Kidney (tissue), 14 donors: ENCODE results near the gene GORASP1. TPM values are rescaled to one million over a fixed set of nuclear protein-coding genes. Genes with fewer than 3 reads are reported as not detected.

ENCODE experiments used
- DNase-seq, 5 donors: peaks; one replicate each; pipeline ENCODE4 v3.0.0-alpha.2; 2013 to 2020
- FAIRE-seq: peaks from 2 replicates; lab custom pipeline; 2012; peaks lifted over from hg19 to GRCh38; lab: Jason Lieb, UNC
- H3K27ac ChIP-seq, 2 donors: one replicate each; pipeline ENCODE4 v1.7.0; 2013; ENCODE audit warnings: low read depth in 2 of 2, low read length in 2 of 2, inconsistent platforms in 1 of 2
- H3K27me3 ChIP-seq: one replicate; pipeline ENCODE4 v1.7.1; 2013; ENCODE audit warnings: low read length, inconsistent platforms; ENCODE audit not compliant: control insufficient read depth, insufficient read depth
- H3K36me3 ChIP-seq, 3 donors: one replicate each; pipeline versions ENCODE4 v1.7.0 to v1.7.1; 2013; ENCODE audit warnings: low read length in 3 of 3, control low read depth in 1 of 3, inconsistent platforms in 1 of 3; ENCODE audit not compliant: insufficient read depth in 3 of 3, control insufficient read depth in 2 of 3
- H3K4me1 ChIP-seq, 3 donors: one replicate each; pipeline versions ENCODE4 v1.7.0 to v1.7.1; 2013; ENCODE audit warnings: low read length in 3 of 3, inconsistent platforms in 1 of 3, low read depth in 1 of 3; ENCODE audit not compliant: control insufficient read depth in 2 of 3, insufficient read depth in 2 of 3
- H3K4me3 ChIP-seq, 3 donors: one replicate each; pipeline versions ENCODE4 v1.7.0 to v1.8.1; 2013; ENCODE audit warnings: low read length in 3 of 3, control low read depth in 1 of 3, inconsistent platforms in 1 of 3
- H3K9ac ChIP-seq, 3 donors: one replicate each; pipeline versions ENCODE4 v1.7.0 to v1.7.1; 2013; ENCODE audit warnings: low read length in 3 of 3, control low read depth in 1 of 3, inconsistent platforms in 1 of 3
- H3K9me3 ChIP-seq, 3 donors: one replicate each; pipeline versions ENCODE4 v1.7.0 to v1.7.1; 2013; ENCODE audit warnings: low read length in 3 of 3, control low read depth in 1 of 3, inconsistent platforms in 1 of 3; ENCODE audit not compliant: control insufficient read depth in 2 of 3, insufficient read depth in 1 of 3
- CTCF ChIP-seq: IDR thresholded peaks from 3 replicates; pipeline ENCODE4 v1.5.1; 2012; ENCODE audit warnings: mild to moderate bottlenecking, moderate library complexity, borderline replicate concordance; ENCODE audit not compliant: insufficient read depth; ENCODE audit errors: extremely low read depth
- intact Hi-C: fragments of 100-400 bp; cut with DNase I; formaldehyde crosslinking; loops from one replicate; pipeline ENCODE4 v1.11.1; 2022
- polyA plus RNA-seq: library from polyadenylated mRNA; stranded (reverse); fragments of 350-450 nt; fragmentation: Illumina TruSeq; extraction: RNeasy Lipid Tissue Mini Kit (QIAGEN cat#74804); gene quantifications from one replicate; pipeline ENCODE4 v1.2.3, GENCODE V29; 2014; ENCODE audit warnings: low read depth, low replicate concordance; ENCODE audit not compliant: insufficient read depth
- total RNA-seq: library from RNA; stranded (reverse); fragmentation: NEBNext Ultra II Directional; extraction: Animal tissue kit (Norgen Biotek cat#: 25700); gene quantifications from one replicate; pipeline ENCODE4 v1.2.1, GENCODE V29; 2021
- donor health status: control.
- donor health status: control.
- donor health status: control.
- donor health status: control.
- donor health status: control.
- donor health status: DM: yes; HTN: yes; CAD: no.
- donor health status: Normal renal cell carcinoma (clear cell type).

The GORASP1 gene
- total and polyA plus RNA-seq, 2 donors from 2014 or later = 38.8 to 70.9 TPM

- peak overlapping the region in 2 of 3 donors; percentile 91 to 98 for H3K4me3 ChIP-seq
- H3K9ac ChIP-seq = peak overlapping the region in 2 of 3 donors; percentile 64 to 100
- peaks cover 0 to 14% (median 8%) of the 10 kb centered on the region in 3 donors for H3K36me3 ChIP-seq
- FAIRE-seq (no peak), DNase-seq (peak in 3 of 5 donors; percentile 27 to 56 (median 41))
- no peaks in the 10 kb centered on the region for H3K9me3 ChIP-seq
- H3K27ac ChIP-seq = peak overlapping the region; percentile 88 to 99
- no peak for TF ChIP-seq CTCF
- intact Hi-C loops = no loop called here
- H3K4me1 ChIP-seq = peaks cover 23 to 67% (median 63%) of the 10 kb centered on the region in 3 donors
- no peaks in the 10 kb centered on the region for H3K27me3 ChIP-seq
These were observed 42.8 kb upstream of the GORASP1 start for GRCh38 chr3:39150148-39150802.

- peak overlapping the region in 2 of 3 donors; percentile 91 to 98 for H3K4me3 ChIP-seq
- no peaks in the 10 kb centered on the region for H3K27me3 ChIP-seq
- DNase-seq (peak in 1 of 5 donors; percentile 7), FAIRE-seq (no peak)
- intact Hi-C loops = no loop called here
- H3K27ac ChIP-seq = peak overlapping the region; percentile 88 to 99
- TF ChIP-seq CTCF = no peak
- H3K4me1 ChIP-seq = peaks cover 23 to 64% (median 60%) of the 10 kb centered on the region in 3 donors
- peaks cover 0 to 20% (median 12%) of the 10 kb centered on the region in 3 donors for H3K36me3 ChIP-seq
- H3K9me3 ChIP-seq = no peaks in the 10 kb centered on the region
- peak overlapping the region in 1 of 3 donors; percentile 100 for H3K9ac ChIP-seq
These were observed 42.2 kb upstream of the GORASP1 start for GRCh38 chr3:39149498-39150147.

- peaks cover 0 to 25% (median 17%) of the 10 kb centered on the region in 3 donors for H3K36me3 ChIP-seq
- no peak for FAIRE-seq
- TF ChIP-seq CTCF = no peak
These were observed 41.6 kb upstream of the GORASP1 start for GRCh38 chr3:39149059-39149455.

More at GRCh38 chr3:39149059-39149455, 41.6 kb upstream of the GORASP1 start:
- no peak for DNase-seq
- intact Hi-C loops = no loop called here
- Histone ChIP-seq H3K4me1 (peaks cover 23 to 59% (median 56%) of the 10 kb centered on the region in 3 donors), H3K9ac (peak overlapping the region in 1 of 3 donors; percentile 28), H3K9me3 (no peaks in the 10 kb centered on the region), H3K27me3 (no peaks in the 10 kb centered on the region), H3K27ac (peak overlapping the region; percentile 88 to 99), H3K4me3 (peak overlapping the region in 2 of 3 donors; percentile 2 to 40)
